Type B pancreatic cell (in vitro differentiated cells): ENCODE measurements around the gene TMEM171. TPM values are rescaled to one million over a fixed set of nuclear protein-coding genes. Genes with fewer than 3 reads are reported as not detected.

ENCODE experiments used
- DNase-seq: peaks from one replicate; pipeline ENCODE4 v3.0.0; 2021; ENCODE audit warnings: mixed read lengths; ENCODE audit not compliant: unreplicated experiment; ENCODE audit errors: extremely low spot score
- H3K27ac Mint-ChIP-seq: 2 replicates; pipeline ENCODE4 v1.8.0; 2021; ENCODE audit warnings: mild to moderate bottlenecking, mixed read lengths
- H3K27me3 Mint-ChIP-seq: 2 replicates; pipeline ENCODE4 v1.8.0; 2021; ENCODE audit warnings: mixed read lengths
- H3K36me3 Mint-ChIP-seq: 2 replicates; pipeline ENCODE4 v1.8.0; 2021; ENCODE audit warnings: mixed read lengths
- H3K4me1 Mint-ChIP-seq: one replicate; pipeline ENCODE4 v1.8.0; 2021; ENCODE audit warnings: mixed read lengths; ENCODE audit not compliant: unreplicated experiment
- H3K4me3 Mint-ChIP-seq: 2 replicates; pipeline ENCODE4 v1.8.0; 2021; ENCODE audit warnings: mild to moderate bottlenecking, mixed read lengths
- H3K9me3 Mint-ChIP-seq: 2 replicates; pipeline ENCODE4 v1.8.0; 2021; ENCODE audit warnings: mixed read lengths
- long read RNA-seq: library from polyadenylated mRNA; unstranded; transcript quantifications from one replicate; pipeline ENCODE4 v2.0.0, GENCODE V29; 2020
- total RNA-seq: library from RNA; stranded (reverse); gene quantifications from 2 replicates; pipeline ENCODE4 v1.2.1, GENCODE V29; 2021; ENCODE audit warnings: low replicate concordance
- TF ChIP-seq, protein P1 (sequence below): fragments of 200-600 bp; sonication (generic); conservative IDR thresholded peaks from 2 replicates; pipeline ENCODE4 v1.5.0; 2021; ENCODE audit warnings: antibody characterized with exemption, mild to moderate bottlenecking

TMEM171 gene, protein sequence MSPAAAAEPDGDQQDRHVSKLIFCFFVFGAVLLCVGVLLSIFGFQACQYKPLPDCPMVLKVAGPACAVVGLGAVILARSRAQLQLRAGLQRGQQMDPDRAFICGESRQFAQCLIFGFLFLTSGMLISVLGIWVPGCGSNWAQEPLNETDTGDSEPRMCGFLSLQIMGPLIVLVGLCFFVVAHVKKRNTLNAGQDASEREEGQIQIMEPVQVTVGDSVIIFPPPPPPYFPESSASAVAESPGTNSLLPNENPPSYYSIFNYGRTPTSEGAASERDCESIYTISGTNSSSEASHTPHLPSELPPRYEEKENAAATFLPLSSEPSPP
- total RNA-seq, result 0.38 and 1.3 TPM in 2 replicates
- long read RNA-seq, result 0 reads

DNA sequence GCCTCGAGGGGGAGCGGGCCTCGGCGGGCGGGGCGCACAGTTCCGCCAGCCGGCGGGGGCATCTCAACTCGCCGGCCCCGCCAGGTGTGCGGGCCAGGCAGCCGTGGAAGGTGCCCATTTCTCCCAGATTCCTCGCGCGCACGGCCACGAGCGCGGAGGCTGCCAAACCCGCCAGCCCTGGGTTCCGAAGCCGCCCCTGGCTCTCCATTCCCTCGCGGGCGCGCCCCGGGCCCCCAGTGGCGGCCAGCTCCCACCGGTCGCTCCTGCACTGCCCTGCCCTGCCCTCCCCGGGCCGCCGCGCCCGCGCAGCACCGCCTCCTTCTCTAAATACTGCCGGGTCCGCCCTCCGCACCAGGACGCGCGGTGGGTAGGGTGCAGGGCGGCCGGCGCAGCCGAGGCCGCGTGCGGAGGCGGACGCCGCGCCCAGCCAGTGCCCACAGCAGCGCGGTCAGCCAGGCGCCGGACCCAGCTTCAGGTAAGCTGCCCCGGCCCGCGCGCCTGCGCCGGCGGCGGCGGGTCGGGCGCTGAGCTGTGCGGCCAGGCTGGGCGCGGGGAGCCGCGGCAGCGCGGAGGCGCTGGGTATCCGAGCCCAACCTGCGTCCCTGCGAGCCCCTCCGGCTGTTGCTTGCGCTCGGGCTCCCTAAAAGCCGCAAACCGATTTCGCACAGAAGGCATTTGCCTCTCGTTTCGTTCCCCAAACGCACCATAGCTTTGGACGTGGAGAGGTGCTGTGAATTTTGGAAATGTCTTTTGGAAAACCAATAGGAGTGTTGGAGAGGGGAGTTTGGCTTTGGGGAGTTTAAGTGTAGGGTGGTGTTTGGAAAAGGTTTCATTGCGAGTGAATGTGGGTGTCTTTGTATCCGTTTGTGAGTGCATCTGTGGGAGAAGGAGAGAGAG, at the start of gene TMEM171:
Gene TMEM171, plus strand, starts transcription at position 354 of the 897 bp plus-strand sequence. CDS start 2,799 bp downstream, outside the sequence.
- H3K4me1 Mint-ChIP-seq, result peaks cover 11% of the 10 kb centered on the region
- H3K4me3 Mint-ChIP-seq, result peak within 1 kb of the TSS; percentile 85
- H3K36me3 Mint-ChIP-seq, result peaks cover 4% of the 10 kb centered on the region
- peak within 1 kb of the TSS; percentile 68 for H3K27ac Mint-ChIP-seq
- TF ChIP-seq, protein P1, sequence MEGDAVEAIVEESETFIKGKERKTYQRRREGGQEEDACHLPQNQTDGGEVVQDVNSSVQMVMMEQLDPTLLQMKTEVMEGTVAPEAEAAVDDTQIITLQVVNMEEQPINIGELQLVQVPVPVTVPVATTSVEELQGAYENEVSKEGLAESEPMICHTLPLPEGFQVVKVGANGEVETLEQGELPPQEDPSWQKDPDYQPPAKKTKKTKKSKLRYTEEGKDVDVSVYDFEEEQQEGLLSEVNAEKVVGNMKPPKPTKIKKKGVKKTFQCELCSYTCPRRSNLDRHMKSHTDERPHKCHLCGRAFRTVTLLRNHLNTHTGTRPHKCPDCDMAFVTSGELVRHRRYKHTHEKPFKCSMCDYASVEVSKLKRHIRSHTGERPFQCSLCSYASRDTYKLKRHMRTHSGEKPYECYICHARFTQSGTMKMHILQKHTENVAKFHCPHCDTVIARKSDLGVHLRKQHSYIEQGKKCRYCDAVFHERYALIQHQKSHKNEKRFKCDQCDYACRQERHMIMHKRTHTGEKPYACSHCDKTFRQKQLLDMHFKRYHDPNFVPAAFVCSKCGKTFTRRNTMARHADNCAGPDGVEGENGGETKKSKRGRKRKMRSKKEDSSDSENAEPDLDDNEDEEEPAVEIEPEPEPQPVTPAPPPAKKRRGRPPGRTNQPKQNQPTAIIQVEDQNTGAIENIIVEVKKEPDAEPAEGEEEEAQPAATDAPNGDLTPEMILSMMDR, result no peak
- H3K9me3 Mint-ChIP-seq, result no peaks in the 10 kb centered on the region
- no peak for DNase-seq
- H3K27me3 Mint-ChIP-seq, result peaks cover 82% of the 10 kb centered on the region

DNA sequence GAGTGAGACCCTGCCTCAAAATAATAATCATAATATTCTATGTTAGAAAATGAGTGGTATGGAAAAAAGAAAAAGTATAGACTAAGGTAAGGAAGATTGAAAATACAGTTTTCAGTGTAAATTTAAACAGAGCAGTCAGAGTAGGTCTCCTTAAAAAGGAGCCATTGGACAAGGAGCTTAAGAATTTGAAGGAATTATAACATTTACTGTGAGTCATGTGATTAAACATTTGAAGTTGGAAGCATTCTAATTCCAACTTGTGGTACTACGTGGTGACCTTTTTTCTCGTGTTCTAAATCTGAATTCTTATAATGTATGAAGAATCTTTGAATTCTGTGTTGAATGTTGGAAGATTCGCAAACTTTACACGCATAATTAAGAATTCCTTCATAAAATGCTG, 39.3 kb upstream of the TMEM171 start:
- DNase-seq, result no peak
- Mint-ChIP-seq H3K36me3 (no peaks in the 10 kb centered on the region), H3K4me3 (no peak overlapping the region), H3K9me3 (no peaks in the 10 kb centered on the region), H3K27ac (no peak overlapping the region), H3K27me3 (no peaks in the 10 kb centered on the region), H3K4me1 (no peaks in the 10 kb centered on the region)
- TF ChIP-seq, protein P1, result no peak

DNA sequence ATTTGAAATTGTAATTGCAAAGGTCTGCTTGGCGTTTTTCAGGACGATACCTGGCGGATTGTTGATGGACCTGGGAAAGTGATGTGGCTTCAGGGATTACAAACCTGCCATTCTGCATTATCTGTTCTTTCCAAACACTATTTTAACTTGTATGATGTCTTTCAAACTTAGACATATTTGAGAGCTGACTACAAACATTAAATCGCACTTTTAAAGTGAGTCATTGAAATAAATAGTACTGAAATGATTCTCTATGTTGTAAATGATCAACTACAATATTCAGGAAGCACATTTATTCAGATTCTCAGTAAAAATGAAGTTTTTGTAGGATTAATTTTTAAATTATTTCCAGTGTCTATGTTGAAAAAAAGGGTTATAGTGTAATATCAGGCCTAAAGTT, 32.3 kb upstream of the TMEM171 start:
- no peak for DNase-seq
- H3K27ac Mint-ChIP-seq, result no peak overlapping the region
- no peaks in the 10 kb centered on the region for H3K27me3 Mint-ChIP-seq
- H3K4me1 Mint-ChIP-seq, result no peaks in the 10 kb centered on the region
- no peak overlapping the region for H3K4me3 Mint-ChIP-seq
- TF ChIP-seq, protein P1, result no peak
- no peaks in the 10 kb centered on the region for H3K9me3 Mint-ChIP-seq
- H3K36me3 Mint-ChIP-seq, result peaks cover 13% of the 10 kb centered on the region

DNA sequence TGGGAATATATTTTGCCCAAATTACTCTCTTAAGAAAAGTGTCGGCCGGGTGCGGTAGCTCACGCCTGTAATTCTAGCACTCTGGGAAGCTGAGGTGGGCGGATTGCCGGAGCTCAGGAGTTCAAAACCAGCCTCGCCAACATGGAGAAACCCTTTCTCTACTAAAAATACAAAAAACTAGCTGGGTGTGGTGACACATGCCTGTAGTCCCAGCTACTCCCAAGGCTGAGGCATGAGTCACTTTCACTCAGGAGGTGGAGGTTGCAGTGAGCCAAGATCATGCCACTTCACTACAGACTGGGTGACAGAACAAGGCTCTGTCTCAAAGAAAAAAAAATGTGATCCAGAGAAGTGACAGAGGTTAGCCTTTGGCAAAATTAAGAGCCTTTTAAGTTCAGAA, 26.4 kb upstream of the TMEM171 start:
- Mint-ChIP-seq H3K27me3 (no peaks in the 10 kb centered on the region), H3K4me3 (no peak overlapping the region), H3K4me1 (no peaks in the 10 kb centered on the region), H3K9me3 (no peaks in the 10 kb centered on the region), H3K27ac (no peak overlapping the region), H3K36me3 (no peaks in the 10 kb centered on the region)
- TF ChIP-seq, protein P1, result no peak
- no peak for DNase-seq

DNA sequence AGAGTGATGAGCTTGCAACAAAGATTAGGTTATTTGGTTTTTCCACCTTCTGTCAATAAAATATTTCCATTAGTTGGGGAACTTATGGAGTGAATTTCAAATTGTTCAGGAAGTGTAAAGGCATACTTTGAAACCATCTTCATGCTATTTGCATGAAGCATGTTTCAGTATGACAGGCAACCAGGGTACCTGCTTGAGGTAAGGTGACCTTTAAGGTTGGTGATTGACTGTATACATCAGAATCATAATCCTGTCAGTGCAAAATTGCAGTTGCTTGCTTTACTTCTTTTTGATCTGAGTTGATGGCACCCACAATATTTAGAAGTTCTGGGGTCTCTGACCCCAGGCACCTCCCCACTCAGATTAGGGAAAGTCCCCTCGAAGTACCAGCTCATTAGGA, 26.0 kb upstream of the TMEM171 start:
- TF ChIP-seq, protein P1, result no peak
- Mint-ChIP-seq H3K27ac (no peak overlapping the region), H3K36me3 (no peaks in the 10 kb centered on the region), H3K4me3 (no peak overlapping the region), H3K9me3 (no peaks in the 10 kb centered on the region), H3K4me1 (no peaks in the 10 kb centered on the region), H3K27me3 (no peaks in the 10 kb centered on the region)
- DNase-seq, result no peak
